GM13977 (cell line): ENCODE data around the gene REV3L.
A peak's percentile ranks its signal among the peaks of the same experiment; 100 is the strongest.

Source experiments
- DNase-seq: peaks from one replicate; pipeline ENCODE4 v3.0.0; 2012; ENCODE audit warnings: low spot score
- CTCF ChIP-seq: IDR thresholded peaks from 2 replicates; pipeline ENCODE4 v1.5.1; 2012; ENCODE audit warnings: mild to moderate bottlenecking, control low read depth; ENCODE audit not compliant: insufficient read depth; ENCODE audit errors: extremely low read depth, missing control alignments
- in situ Hi-C: fragments of 300-500 bp; cut with MboI; formaldehyde crosslinking; loops from one replicate; pipeline ENCODE4 v1.12.0; 2022; ENCODE audit warnings: low sequenced_read_pairs, low pct_unique_long_range_greater_than_20kb, mixed read lengths, inconsistent platforms; ENCODE audit not compliant: unreplicated experiment

Gene REV3L

GRCh38 chr6:111432511-111432910, 50.5 kb downstream of the REV3L start:
- no peak for DNase-seq
- in situ Hi-C loops, result no loop called here
- TF ChIP-seq CTCF, result no peak

- in situ Hi-C loops, result no loop called here
- no peak for DNase-seq
- no peak for TF ChIP-seq CTCF
Measured at GRCh38 chr6:111430605-111431376, 52.2 kb downstream of the REV3L start.

GRCh38 chr6:111429571-111429970, 53.4 kb downstream of the REV3L start:
- no peak for TF ChIP-seq CTCF
- in situ Hi-C loops, result no loop called here
- DNase-seq, result no peak

- TF ChIP-seq CTCF, result no peak
- in situ Hi-C loops, result no loop called here
- DNase-seq, result no peak
Measured at GRCh38 chr6:111428811-111429210, 54.2 kb downstream of the REV3L start.

- no peak for TF ChIP-seq CTCF
- DNase-seq, result peak; percentile 55
- in situ Hi-C loops, result no loop called here
Measured at GRCh38 chr6:111427341-111428116, 55.5 kb downstream of the REV3L start.

- no peak for DNase-seq
- in situ Hi-C loops, result no loop called here
- no peak for TF ChIP-seq CTCF
Measured at GRCh38 chr6:111423960-111424846, 58.8 kb downstream of the REV3L start.
